Stimulated activated CD8-positive, alpha-beta memory T cell treated with anti-CD3 and anti-CD28 coated beads, Interleukin-12 subunit alpha, Interleukin-12 subunit beta, amount 100 ng/mL, for 24 hours (primary cell): ENCODE measurements around the gene LRRC3.
"Not testable (repeated sequence)": the region's sequence is repeated elsewhere in the genome, so short reads cannot be mapped to it uniquely, and the experiment has no call there.

ENCODE experiments used
- DNase-seq: peaks from one replicate; pipeline ENCODE4 v3.0.0-alpha.2; 2020; ENCODE audit errors: extremely low read depth

The LRRC3 gene

GRCh38 chr21:44454747-44455523, at the start of gene LRRC3:
LRRC3 (plus strand) TSS chr21:44455510; CDS start chr21:44456645, 1,135 bp downstream.
- DNase-seq: peak; percentile 66

- no peak for DNase-seq
Observed at GRCh38 chr21:44405948-44406872, 49.1 kb upstream of the LRRC3 start.

- DNase-seq: no peak
Observed at GRCh38 chr21:44406953-44407352, 48.4 kb upstream of the LRRC3 start.

GRCh38 chr21:44407493-44407892, 47.8 kb upstream of the LRRC3 start:
- peak; percentile 17 for DNase-seq

- no peak for DNase-seq
Observed at GRCh38 chr21:44408226-44408625, 47.1 kb upstream of the LRRC3 start.

GRCh38 chr21:44413566-44414290, 41.6 kb upstream of the LRRC3 start:
- no peak for DNase-seq

- no peak for DNase-seq
Observed at GRCh38 chr21:44414291-44415072, 40.8 kb upstream of the LRRC3 start.

GRCh38 chr21:44415073-44416025, 40.0 kb upstream of the LRRC3 start:
- DNase-seq: no peak

GRCh38 chr21:44416193-44416592, 39.1 kb upstream of the LRRC3 start:
- DNase-seq: no peak

- not testable (repeated sequence) for DNase-seq
Observed at GRCh38 chr21:44417621-44418107, 37.6 kb upstream of the LRRC3 start.

GRCh38 chr21:44418108-44418875, 37.0 kb upstream of the LRRC3 start:
- DNase-seq: no peak

GRCh38 chr21:44418876-44419230, 36.5 kb upstream of the LRRC3 start:
- DNase-seq: no peak

GRCh38 chr21:44419679-44420078, 35.6 kb upstream of the LRRC3 start:
- no peak for DNase-seq

GRCh38 chr21:44420416-44421205, 34.7 kb upstream of the LRRC3 start:
- DNase-seq: no peak

- DNase-seq: no peak
Observed at GRCh38 chr21:44421901-44422840, 33.1 kb upstream of the LRRC3 start.

- no peak for DNase-seq
Observed at GRCh38 chr21:44423312-44423821, 31.9 kb upstream of the LRRC3 start.
